Choroid plexus epithelial cell (primary cell): ENCODE results near the gene GEMIN7.

Experiments
- DNase-seq: peaks from one replicate; pipeline ENCODE4 v3.0.0-alpha.2; 2010; ENCODE audit warnings: low read depth
- H3K4me3 ChIP-seq: 2 replicates; pipeline ENCODE4 v1.5.1; 2011; ENCODE audit warnings: low read depth, mild to moderate bottlenecking, control low read depth, low read length, moderate library complexity
- CTCF ChIP-seq: conservative IDR thresholded peaks from 2 replicates; pipeline ENCODE4 v1.5.1; 2011; ENCODE audit warnings: low read depth, mild to moderate bottlenecking, control low read depth, inconsistent platforms, low read length, moderate library complexity

GEMIN7 gene

GRCh38 chr19:45095496-45096413 lies 16.7 kb downstream of the GEMIN7 start:
- TF ChIP-seq CTCF, result no peak

GRCh38 chr19:45096700-45097099 lies 17.6 kb downstream of the GEMIN7 start:
- H3K4me3 ChIP-seq, result no peak overlapping the region
- no peak for DNase-seq
- TF ChIP-seq CTCF, result no peak

More at GRCh38 chr19:45095496-45096413, 16.7 kb downstream of the GEMIN7 start:
- H3K4me3 ChIP-seq, result no peak overlapping the region
- DNase-seq, result no peak

GRCh38 chr19:45097450-45097775 lies 18.4 kb downstream of the GEMIN7 start:
- TF ChIP-seq CTCF, result no peak
- no peak for DNase-seq
- H3K4me3 ChIP-seq, result no peak overlapping the region

GRCh38 chr19:45097776-45098520 lies 18.9 kb downstream of the GEMIN7 start:
- DNase-seq, result peak; percentile 98
- TF ChIP-seq CTCF, result no peak
- peak overlapping the region; percentile 4 for H3K4me3 ChIP-seq

- no peak for TF ChIP-seq CTCF
- DNase-seq, result peak; percentile 70
- H3K4me3 ChIP-seq, result peak overlapping the region; percentile 20
Measured at GRCh38 chr19:45098521-45099466, 19.7 kb downstream of the GEMIN7 start.

- H3K4me3 ChIP-seq, result no peak overlapping the region
- no peak for DNase-seq
- no peak for TF ChIP-seq CTCF
Measured at GRCh38 chr19:45099467-45100191, 20.6 kb downstream of the GEMIN7 start.
